Lung (tissue), 13 donors: ENCODE results near the gene GRK3. TPM values are rescaled to one million over a fixed set of nuclear protein-coding genes. Genes with fewer than 3 reads are reported as not detected.
A peak's percentile ranks its signal among the peaks of the same experiment; 100 is the strongest.

Source experiments
- ATAC-seq: fragments of 200-7000 bp; cut with Tn5 transposase; one replicate; pipeline ENCODE4 v1.9.1; 2020; ENCODE audit warnings: moderate number of reproducible peaks; ENCODE audit not compliant: insufficient read depth, low FRiP score
- DNase-seq, 3 donors: peaks; one replicate each; pipeline ENCODE4 v3.0.0-alpha.2; 2013 to 2017
- H3K27ac ChIP-seq, 2 donors: one replicate each; pipeline ENCODE4 v1.5.1; 2013; ENCODE audit warnings: mild to moderate bottlenecking in 2 of 2, moderate library complexity in 2 of 2, control low read depth in 1 of 2, inconsistent platforms in 1 of 2, low read depth in 1 of 2, low read length in 1 of 2
- H3K27me3 ChIP-seq, 3 donors: one replicate each; pipeline ENCODE4 v1.5.1; 2013; ENCODE audit warnings: low read length in 2 of 3; ENCODE audit not compliant: control insufficient read depth in 3 of 3, insufficient read depth in 3 of 3
- H3K36me3 ChIP-seq, 4 donors: one replicate each; pipeline ENCODE4 v1.5.1; 2013; ENCODE audit warnings: low read length in 4 of 4, mild to moderate bottlenecking in 1 of 4, moderate library complexity in 1 of 4; ENCODE audit not compliant: control insufficient read depth in 4 of 4, insufficient read depth in 4 of 4
- H3K4me1 ChIP-seq, 5 donors: one replicate each; pipeline ENCODE4 v1.5.1; 2013; ENCODE audit warnings: low read length in 5 of 5, mild to moderate bottlenecking in 2 of 5, moderate library complexity in 1 of 5; ENCODE audit not compliant: control insufficient read depth in 5 of 5, insufficient read depth in 5 of 5
- H3K4me3 ChIP-seq: one replicate; pipeline ENCODE4 v1.5.1; 2013; ENCODE audit warnings: mild to moderate bottlenecking, control low read depth, moderate library complexity
- H3K9ac ChIP-seq, 2 donors: one replicate each; pipeline ENCODE4 v1.5.1; 2013; ENCODE audit warnings: low read length in 2 of 2, control low read depth in 1 of 2; ENCODE audit not compliant: insufficient read depth in 1 of 2
- H3K9me3 ChIP-seq, 4 donors: one replicate each; pipeline ENCODE4 v1.5.1; 2013; ENCODE audit warnings: low read length in 3 of 4, mild to moderate bottlenecking in 1 of 4, moderate library complexity in 1 of 4; ENCODE audit not compliant: control insufficient read depth in 4 of 4, insufficient read depth in 3 of 4
- WGBS, 2 donors: extraction: QIAGEN DNeasy Blood & Tissue Kit; methylation state at CpG; one replicate each; pipeline ENCODE4 v1.1.7; 2013; 5-methylcytosine and 5-hydroxymethylcytosine counted together
- polyA plus RNA-seq, 2 donors: library from polyadenylated mRNA; stranded (reverse); fragments of 200-250 nt; gene quantifications; one replicate each; pipeline ENCODE4 v1.2.1, GENCODE V29; 2013
- small RNA-seq: library from RNA; depleted of rRNA; stranded (forward); fragments of <200 nt; gene quantifications from one replicate; pipeline ENCODE3, GENCODE V24; 2014; ENCODE audit warnings: low replicate concordance
- total RNA-seq, 2 donors: library from RNA; depleted of rRNA in 1 of 2; stranded (reverse); fragments of >200 nt in 1 of 2; gene quantifications; one replicate each; pipeline ENCODE4 v1.2.1, GENCODE V29; 2014 to 2021
- TF ChIP-seq, protein P1 (sequence below): IDR thresholded peaks from 2 replicates; pipeline ENCODE4 v1.5.1; 2012; ENCODE audit warnings: mild to moderate bottlenecking; ENCODE audit errors: control extremely low read depth, extremely low read depth
- donor health status: control.
- donor health status: control.
- donor health status: Bipolar disorder and iron deficiency.
- donor health status: healthy.
- donor health status: DM: yes; HTN: yes; CAD: no.

GRK3 gene
- total and polyA plus RNA-seq, 4 donors = 5.0 to 27.3 (median 18.0) TPM

DNA sequence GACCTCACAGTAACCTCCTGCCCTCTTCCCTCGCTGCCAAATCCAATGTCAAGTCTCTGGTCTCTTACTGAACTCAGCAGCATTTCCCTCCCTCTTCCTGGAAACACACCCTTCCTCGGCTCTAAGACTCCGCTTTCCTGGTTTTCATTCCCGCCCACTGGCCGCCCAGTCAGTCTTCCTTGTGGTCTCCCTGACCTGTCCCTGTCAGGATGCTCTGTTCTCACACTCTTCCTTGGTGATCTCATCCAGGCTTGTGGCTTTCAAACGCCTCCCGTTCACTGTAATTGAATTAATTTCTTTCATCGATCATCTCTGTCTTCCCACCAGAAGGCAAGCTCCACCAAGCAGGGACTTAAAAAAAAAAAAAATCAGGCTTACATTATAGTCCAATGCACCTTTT is 211.1 kb downstream of the GRK3 start:
- TF ChIP-seq, protein P1, sequence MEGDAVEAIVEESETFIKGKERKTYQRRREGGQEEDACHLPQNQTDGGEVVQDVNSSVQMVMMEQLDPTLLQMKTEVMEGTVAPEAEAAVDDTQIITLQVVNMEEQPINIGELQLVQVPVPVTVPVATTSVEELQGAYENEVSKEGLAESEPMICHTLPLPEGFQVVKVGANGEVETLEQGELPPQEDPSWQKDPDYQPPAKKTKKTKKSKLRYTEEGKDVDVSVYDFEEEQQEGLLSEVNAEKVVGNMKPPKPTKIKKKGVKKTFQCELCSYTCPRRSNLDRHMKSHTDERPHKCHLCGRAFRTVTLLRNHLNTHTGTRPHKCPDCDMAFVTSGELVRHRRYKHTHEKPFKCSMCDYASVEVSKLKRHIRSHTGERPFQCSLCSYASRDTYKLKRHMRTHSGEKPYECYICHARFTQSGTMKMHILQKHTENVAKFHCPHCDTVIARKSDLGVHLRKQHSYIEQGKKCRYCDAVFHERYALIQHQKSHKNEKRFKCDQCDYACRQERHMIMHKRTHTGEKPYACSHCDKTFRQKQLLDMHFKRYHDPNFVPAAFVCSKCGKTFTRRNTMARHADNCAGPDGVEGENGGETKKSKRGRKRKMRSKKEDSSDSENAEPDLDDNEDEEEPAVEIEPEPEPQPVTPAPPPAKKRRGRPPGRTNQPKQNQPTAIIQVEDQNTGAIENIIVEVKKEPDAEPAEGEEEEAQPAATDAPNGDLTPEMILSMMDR = no peak
- Histone ChIP-seq H3K27me3 (no peaks in the 10 kb centered on the region), H3K9me3 (no peaks in the 10 kb centered on the region), H3K9ac (no peak overlapping the region), H3K36me3 (peaks cover 0 to 3% (median 0%) of the 10 kb centered on the region in 4 donors), H3K27ac (no peak overlapping the region), H3K4me1 (no peaks in the 10 kb centered on the region), H3K4me3 (no peak overlapping the region)
- peak in 1 of 3 donors; percentile 29 for DNase-seq
- WGBS, 2 donors = 43 to 60% methylated on average over 8 of the region's 8 CpGs
- ATAC-seq = no peak

DNA sequence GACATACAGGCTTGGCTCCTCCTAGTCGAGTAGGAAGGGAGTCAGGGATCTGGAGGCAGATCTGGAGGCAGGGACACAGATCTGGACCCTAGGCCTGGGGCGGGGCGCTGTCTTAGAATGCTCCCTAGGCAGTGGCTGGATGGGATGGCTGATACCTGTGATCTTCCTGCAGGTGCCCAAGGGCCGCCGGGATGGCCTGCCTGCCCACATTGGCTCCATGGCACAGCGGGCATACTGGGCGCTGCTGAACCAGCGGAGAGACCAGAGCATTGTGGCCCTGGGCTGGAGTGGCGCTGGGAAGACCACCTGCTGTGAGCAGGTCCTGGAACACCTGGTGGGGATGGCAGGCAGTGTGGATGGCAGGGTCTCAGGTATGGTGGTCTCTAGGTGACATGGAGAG is 212.9 kb downstream of the GRK3 start:
- Histone ChIP-seq H3K27me3 (no peaks in the 10 kb centered on the region), H3K27ac (no peak overlapping the region), H3K9me3 (no peaks in the 10 kb centered on the region), H3K4me3 (no peak overlapping the region), H3K9ac (no peak overlapping the region), H3K36me3 (no peaks in the 10 kb centered on the region), H3K4me1 (no peaks in the 10 kb centered on the region)
- ATAC-seq = no peak
- 82 to 95% methylated on average over 8 to 9 of the region's 9 CpGs for WGBS, 2 donors
- TF ChIP-seq, protein P1 = no peak
- no peak for DNase-seq

DNA sequence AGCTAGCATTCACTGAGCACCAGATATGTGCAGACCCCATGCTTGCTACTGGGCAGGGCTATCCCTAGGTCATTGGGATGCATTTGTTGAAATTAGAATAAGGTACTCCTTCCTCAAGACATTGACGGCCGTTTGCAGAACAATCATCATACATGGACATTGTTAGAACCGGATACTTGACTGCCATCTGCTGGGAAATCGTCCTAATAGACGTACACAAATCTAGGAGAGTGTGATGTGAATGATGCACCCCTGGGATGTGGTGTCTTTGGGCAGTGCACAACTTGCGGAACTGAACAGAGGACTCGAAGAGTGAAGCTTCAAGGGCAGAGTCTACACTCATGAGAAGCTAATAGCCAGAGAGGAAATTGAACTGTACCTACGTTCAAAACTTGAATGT is 213.4 kb downstream of the GRK3 start:
- H3K27ac ChIP-seq = no peak overlapping the region
- ATAC-seq (no peak), DNase-seq (peak in 2 of 3 donors; percentile 49 to 55)
- H3K4me1 ChIP-seq = no peaks in the 10 kb centered on the region
- no peaks in the 10 kb centered on the region for H3K27me3 ChIP-seq
- no peaks in the 10 kb centered on the region for H3K36me3 ChIP-seq
- WGBS, 2 donors = 41% methylated on average over 8 of the region's 8 CpGs
- H3K9ac ChIP-seq = no peak overlapping the region
- TF ChIP-seq, protein P1 = no peak
- no peak overlapping the region for H3K4me3 ChIP-seq
- no peaks in the 10 kb centered on the region for H3K9me3 ChIP-seq

Small RNAs within 50 kb of the gene (small RNA-seq; reads per million reads assigned to genes)
- not detected for gene RNA5SP494

Other genes starting within 250 kb of the GRK3 start
- under 1 TPM; 0.09 to 0.71 TPM for gene MYO18B, start 177.5 kb downstream of the GRK3 start, total RNA-seq
- under 1 TPM; 0.02 to 0.05 TPM for gene MYO18B, start 177.5 kb downstream of the GRK3 start, polyA plus RNA-seq